Panc1 (cell line): ENCODE results near the gene DRC3.

Experiments
- CTCF ChIP-seq: fragments of 450-650 bp; IDR thresholded peaks from 2 replicates; pipeline ENCODE4 v1.5.1; 2017; ENCODE audit warnings: mild to moderate bottlenecking
- POLR2AphosphoS5 ChIP-seq: IDR thresholded peaks from 2 replicates; pipeline ENCODE4 v1.6.1; 2012; ENCODE audit warnings: mild to moderate bottlenecking, low read depth, low read length, moderate library complexity
- REST ChIP-seq, 2 experiments: IDR thresholded peaks; 2 replicates each; pipeline ENCODE4 v1.6.1; 2011 to 2012; ENCODE audit warnings: low read depth in 2 of 2, control low read depth in 1 of 2, low read length in 1 of 2, mild to moderate bottlenecking in 1 of 2, moderate library complexity in 1 of 2; ENCODE audit not compliant: insufficient read depth in 1 of 2
- SIN3A ChIP-seq: IDR thresholded peaks from 2 replicates; pipeline ENCODE4 v1.6.1; 2012; ENCODE audit warnings: low read depth, mild to moderate bottlenecking, low read length, moderate library complexity, borderline replicate concordance; ENCODE audit not compliant: insufficient read depth
- TCF7L2 ChIP-seq: IDR thresholded peaks from 2 replicates; pipeline ENCODE4 v1.6.1; 2011; ENCODE audit warnings: mild to moderate bottlenecking, low read depth, low read length, inconsistent platforms

GRCh38 chr17:18025241-18025944, 52.7 kb downstream of the DRC3 start:
- TF ChIP-seq SIN3A = no peak
- TF ChIP-seq CTCF = no peak
- no peak for TF ChIP-seq TCF7L2
- TF ChIP-seq POLR2AphosphoS5 = no peak
- TF ChIP-seq REST (IDR thresholded peaks at IDR 0.05; ENCODE audit: insufficient read depth in 1 of 2, low read depth in 2 of 2, low read length in 1 of 2) = no peak
